Psoas muscle (tissue), 8 donors: Measurements from ENCODE around the gene CEP43. TPM values are rescaled to one million over a fixed set of nuclear protein-coding genes. Genes with fewer than 3 reads are reported as not detected.

Experiments
- ATAC-seq, 4 donors: fragments of 200-7000 bp; cut with Tn5 transposase; one replicate each; pipeline ENCODE4 v1.9.1; 2020; ENCODE audit warnings: moderate library complexity in 3 of 4, mild to moderate bottlenecking in 2 of 4
- DNase-seq, 2 donors: peaks; one replicate each; pipeline ENCODE4 v3.0.0-alpha.2; 2020
- H3K27ac ChIP-seq: fragments of 200-600 bp; one replicate; pipeline ENCODE4 v1.8.0; 2022
- H3K27me3 ChIP-seq, 3 donors: fragments of 200-600 bp in 1 of 3; one replicate each; pipeline versions ENCODE4 v1.6.1 to v1.8.0; 2013 to 2022; ENCODE audit warnings: low read length in 2 of 3, mild to moderate bottlenecking in 2 of 3, moderate library complexity in 1 of 3; ENCODE audit not compliant: insufficient read depth in 3 of 3
- H3K36me3 ChIP-seq, 2 donors: fragments of 200-600 bp in 1 of 2; one replicate each; pipeline versions ENCODE4 v1.6.1 to v1.8.0; 2013 to 2022; ENCODE audit warnings: low read depth in 1 of 2, mild to moderate bottlenecking in 1 of 2, moderate library complexity in 1 of 2; ENCODE audit not compliant: insufficient read depth in 1 of 2
- H3K4me1 ChIP-seq: fragments of 200-600 bp; one replicate; pipeline ENCODE4 v1.8.0; 2022
- H3K4me3 ChIP-seq: fragments of 200-600 bp; one replicate; pipeline ENCODE4 v1.8.0; 2022; ENCODE audit warnings: mild to moderate bottlenecking
- H3K9me3 ChIP-seq: fragments of 200-600 bp; one replicate; pipeline ENCODE4 v1.8.0; 2022
- CTCF ChIP-seq: fragments of 200-600 bp; IDR thresholded peaks from one replicate; pipeline ENCODE4 v1.8.0; 2022; ENCODE audit warnings: antibody characterized with exemption
- WGBS, 3 donors: extraction: QIAGEN DNeasy Blood & Tissue Kit; methylation state at CpG; one replicate each; pipeline versions ENCODE4 v1.1.6 to v1.1.7; 2013; 5-methylcytosine and 5-hydroxymethylcytosine counted together
- intact Hi-C, 2 donors: fragments of 100-400 bp; cut with DNase I; formaldehyde crosslinking; loops; one replicate each; pipeline versions ENCODE4 v1.11.0 to v1.14.2; 2022
- polyA plus RNA-seq, 3 donors: library from polyadenylated mRNA; stranded (reverse); fragments of 200-250 nt; gene quantifications; one replicate each; pipeline ENCODE4 v1.2.3, GENCODE V29; 2013
- total RNA-seq, 4 donors: library from RNA; stranded (reverse); fragmentation: NEBNext Ultra II Directional in 2 of 4; extraction: Animal tissue kit (Norgen Biotek cat#: 25700) in 2 of 4; gene quantifications; one replicate each; pipeline versions ENCODE4 v1.2.1 to v1.2.4, GENCODE V29; 2021 to 2023
- donor health status: healthy with polysubstance abuse.
- donor health status: DM: no; HTN: no; CAD: no; lungs with moderate emphysema.
- donor health status: Bipolar disorder and iron deficiency.
- donor health status: healthy.
- donor health status: DM: yes; HTN: yes; CAD: no.
- donor health status: DM: no; HTN: no; CAD: no.
- donor health status: DM: no; HTN: no; CAD: no.
- donor health status: DM: yes; HTN: yes; CAD: no.

CEP43 gene
- total and polyA plus RNA-seq, 7 donors, result 3.0 to 18.8 (median 7.3) TPM

GRCh38 chr6:167013067-167013466 is 13.9 kb downstream of the CEP43 start:
- DNase-seq (no peak), ATAC-seq (no peak)
- WGBS, 3 donors, result 77 to 100% (median 96%) methylated on average over 1 of the region's 1 CpG
- intact Hi-C loops, result no loop called here
- H3K27ac ChIP-seq, result no peak overlapping the region
- no peak for TF ChIP-seq CTCF
- peaks cover 4 to 70% of the 10 kb centered on the region in 2 donors for H3K36me3 ChIP-seq
- H3K4me3 ChIP-seq, result no peak overlapping the region
- H3K27me3 ChIP-seq, result no peaks in the 10 kb centered on the region
- H3K4me1 ChIP-seq, result no peaks in the 10 kb centered on the region
- H3K9me3 ChIP-seq, result no peaks in the 10 kb centered on the region

- H3K9me3 ChIP-seq, result no peaks in the 10 kb centered on the region
- H3K27ac ChIP-seq, result no peak overlapping the region
- ATAC-seq (no peak), DNase-seq (no peak)
- 94 to 98% (median 97%) methylated on average over 4 of the region's 4 CpGs for WGBS, 3 donors
- H3K36me3 ChIP-seq, result peaks cover 5 to 71% of the 10 kb centered on the region in 2 donors
- no peak overlapping the region for H3K4me3 ChIP-seq
- no peaks in the 10 kb centered on the region for H3K4me1 ChIP-seq
- intact Hi-C loops, result no loop called here
- H3K27me3 ChIP-seq, result no peaks in the 10 kb centered on the region
- TF ChIP-seq CTCF, result no peak
These were observed 14.7 kb downstream of the CEP43 start for GRCh38 chr6:167013946-167014345.

- ATAC-seq (no peak), DNase-seq (no peak)
- TF ChIP-seq CTCF, result no peak
- H3K4me1 ChIP-seq, result no peaks in the 10 kb centered on the region
- H3K9me3 ChIP-seq, result no peaks in the 10 kb centered on the region
- H3K27me3 ChIP-seq, result no peaks in the 10 kb centered on the region
- 95 to 97% (median 96%) methylated on average over 9 of the region's 9 CpGs for WGBS, 3 donors
- H3K27ac ChIP-seq, result no peak overlapping the region
- peaks cover 5 to 80% of the 10 kb centered on the region in 2 donors for H3K36me3 ChIP-seq
- intact Hi-C loops, result no loop called here
- H3K4me3 ChIP-seq, result no peak overlapping the region
These were observed 16.1 kb downstream of the CEP43 start for GRCh38 chr6:167015302-167015701.

- H3K4me3 ChIP-seq, result no peak overlapping the region
- 95 to 99% (median 96%) methylated on average over 3 of the region's 3 CpGs for WGBS, 3 donors
- DNase-seq (no peak), ATAC-seq (no peak)
- H3K27ac ChIP-seq, result no peak overlapping the region
- intact Hi-C loops, result no loop called here
- no peaks in the 10 kb centered on the region for H3K9me3 ChIP-seq
- H3K27me3 ChIP-seq, result no peaks in the 10 kb centered on the region
- TF ChIP-seq CTCF, result no peak
- peaks cover 5 to 46% of the 10 kb centered on the region in 2 donors for H3K36me3 ChIP-seq
- no peaks in the 10 kb centered on the region for H3K4me1 ChIP-seq
These were observed 21.0 kb downstream of the CEP43 start for GRCh38 chr6:167020206-167020605.

GRCh38 chr6:167027308-167027707 is 28.1 kb downstream of the CEP43 start:
- Histone ChIP-seq H3K27me3 (no peaks in the 10 kb centered on the region), H3K9me3 (no peaks in the 10 kb centered on the region), H3K36me3 (peaks cover 2 to 78% of the 10 kb centered on the region in 2 donors), H3K27ac (no peak overlapping the region), H3K4me1 (no peaks in the 10 kb centered on the region), H3K4me3 (no peak overlapping the region)
- intact Hi-C loops, result no loop called here
- DNase-seq (no peak), ATAC-seq (no peak)
- 84 to 92% (median 88%) methylated on average over 3 of the region's 3 CpGs for WGBS, 3 donors
- TF ChIP-seq CTCF, result no peak
